DMS 273 (cell line): ENCODE results near the gene FLYWCH1.

ENCODE experiments used
- DNase-seq: peaks from one replicate; lab custom pipeline; 2025; ENCODE audit not compliant: unreplicated experiment; lab: John Stamatoyannopoulos, UW

Gene FLYWCH1

DNA sequence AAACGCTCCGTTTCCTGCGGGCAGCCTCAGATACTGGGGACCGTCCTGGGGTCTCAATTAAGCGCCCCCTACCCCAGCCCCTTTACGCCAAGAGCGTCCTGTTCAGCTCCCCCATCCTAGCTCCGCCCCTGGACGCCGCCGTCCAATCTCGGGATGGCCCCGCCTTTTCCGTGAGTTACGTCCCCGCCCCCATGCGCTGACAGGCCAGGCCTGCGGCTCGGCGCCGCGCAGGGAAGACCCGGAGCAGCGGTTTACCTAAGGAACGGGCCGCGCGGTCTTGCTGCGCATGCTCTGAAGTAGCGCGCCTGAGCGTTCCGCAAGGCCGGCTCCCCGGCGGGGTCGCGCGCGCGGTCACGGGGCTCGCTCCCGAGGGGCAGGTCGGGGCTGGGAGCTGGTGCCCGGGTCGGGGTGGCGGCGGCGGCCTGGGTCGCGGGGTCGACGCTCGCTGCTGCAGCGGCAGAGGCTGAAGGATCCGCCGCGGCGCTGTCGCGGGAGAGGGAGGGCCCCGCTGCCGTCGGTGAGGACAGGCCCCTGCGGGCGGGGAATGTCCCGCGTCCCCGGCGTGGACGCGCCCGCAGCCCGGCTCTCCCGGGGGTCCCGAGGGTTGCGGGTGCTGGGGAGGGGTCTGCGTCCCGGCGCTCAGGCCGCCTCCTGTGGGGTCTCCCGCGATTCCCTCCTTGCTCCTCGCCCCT, at the start of gene FLYWCH1:
Gene FLYWCH1, plus strand, starts transcription at position 294 of the 692 bp plus-strand sequence. CDS start 17,755 bp downstream, outside the sequence.
- peak; percentile 100 for DNase-seq

DNA sequence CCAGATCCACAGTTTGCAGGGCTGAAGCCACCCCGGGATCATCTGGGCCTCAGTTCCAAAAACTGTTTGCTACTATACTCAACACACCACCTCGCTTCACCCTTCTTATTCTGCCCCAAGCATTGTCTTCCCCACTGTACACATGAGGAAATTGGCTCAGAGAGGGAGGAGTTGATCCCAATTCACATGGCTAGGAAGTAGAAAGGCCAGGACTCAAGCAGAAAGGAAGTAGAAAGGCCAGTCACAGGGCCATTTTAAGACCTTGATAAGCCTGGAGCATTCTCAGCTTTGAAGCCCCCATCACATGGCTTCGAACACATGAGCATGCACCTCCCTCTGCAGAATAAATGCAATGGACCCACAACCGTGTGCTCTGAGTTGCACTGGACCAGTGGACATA, 46.1 kb upstream of the FLYWCH1 start:
- DNase-seq, result no peak

DNA sequence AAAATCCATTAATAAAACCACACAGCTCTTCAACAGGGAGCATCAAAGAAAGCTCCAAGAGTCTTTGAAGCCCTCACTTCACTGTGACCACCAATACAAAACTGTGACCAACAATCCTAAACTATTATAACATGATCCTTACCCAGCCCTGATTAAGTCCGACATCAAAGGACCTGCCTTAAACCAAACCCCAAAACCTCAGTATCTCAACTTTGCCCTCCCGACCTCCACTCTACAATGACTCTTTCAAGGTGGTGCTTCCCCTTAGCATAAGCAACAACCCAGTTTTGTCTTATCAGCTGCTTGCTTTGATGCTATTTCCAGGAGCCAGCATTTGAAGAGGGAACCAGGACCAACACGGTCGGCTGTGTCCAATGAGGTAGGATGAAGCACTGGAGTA, 45.3 kb upstream of the FLYWCH1 start:
- DNase-seq, result no peak

GRCh38 chr16:2867661-2867986, 44.1 kb upstream of the FLYWCH1 start:
- no peak for DNase-seq

- peak; percentile 96 for DNase-seq
Observed at GRCh38 chr16:2867987-2868789, 43.5 kb upstream of the FLYWCH1 start.

DNA sequence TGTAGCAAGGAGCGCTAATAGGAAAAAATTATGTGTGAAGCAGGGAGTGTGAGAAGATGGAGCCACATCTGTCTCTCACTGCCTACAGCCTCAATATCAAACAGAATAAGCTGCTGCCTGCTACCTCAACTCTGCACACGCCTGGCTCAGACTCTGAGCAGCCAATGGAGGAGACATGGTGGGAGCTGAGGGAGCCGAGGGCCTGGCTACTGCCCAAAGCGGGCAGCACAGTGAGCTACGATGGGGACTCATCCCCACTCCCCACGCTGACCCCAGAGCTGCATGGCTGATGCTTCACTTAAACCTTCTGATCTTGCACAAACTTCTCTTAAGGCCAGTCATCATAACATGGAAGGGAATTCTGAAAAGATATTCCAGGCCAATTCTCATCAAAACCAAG, 39.8 kb upstream of the FLYWCH1 start:
- DNase-seq, result no peak

GRCh38 chr16:2874032-2874911, 37.5 kb upstream of the FLYWCH1 start:
- peak; percentile 84 for DNase-seq

DNA sequence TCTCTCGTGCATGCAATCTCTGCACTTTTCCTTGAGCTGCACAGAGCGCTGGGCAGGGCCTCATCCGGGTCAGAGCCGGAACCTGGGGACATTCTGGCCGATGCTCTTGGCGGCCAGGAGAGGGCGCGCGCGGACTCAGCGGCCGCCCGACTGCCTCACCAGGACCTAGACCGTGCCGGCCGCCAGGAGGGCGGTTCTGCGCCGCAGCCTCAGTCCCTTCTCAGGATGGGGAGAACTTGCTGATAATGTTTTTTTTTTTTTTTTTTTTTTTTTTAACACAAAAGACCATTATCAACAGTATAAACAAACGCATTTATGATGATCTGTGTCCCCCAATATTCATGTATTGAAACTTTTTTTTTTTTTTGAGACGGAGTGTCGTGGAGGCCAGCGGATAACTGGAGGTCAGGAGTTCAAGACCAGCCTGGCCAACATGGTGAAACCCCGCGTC, 36.8 kb upstream of the FLYWCH1 start:
- DNase-seq, result peak; percentile 92

DNA sequence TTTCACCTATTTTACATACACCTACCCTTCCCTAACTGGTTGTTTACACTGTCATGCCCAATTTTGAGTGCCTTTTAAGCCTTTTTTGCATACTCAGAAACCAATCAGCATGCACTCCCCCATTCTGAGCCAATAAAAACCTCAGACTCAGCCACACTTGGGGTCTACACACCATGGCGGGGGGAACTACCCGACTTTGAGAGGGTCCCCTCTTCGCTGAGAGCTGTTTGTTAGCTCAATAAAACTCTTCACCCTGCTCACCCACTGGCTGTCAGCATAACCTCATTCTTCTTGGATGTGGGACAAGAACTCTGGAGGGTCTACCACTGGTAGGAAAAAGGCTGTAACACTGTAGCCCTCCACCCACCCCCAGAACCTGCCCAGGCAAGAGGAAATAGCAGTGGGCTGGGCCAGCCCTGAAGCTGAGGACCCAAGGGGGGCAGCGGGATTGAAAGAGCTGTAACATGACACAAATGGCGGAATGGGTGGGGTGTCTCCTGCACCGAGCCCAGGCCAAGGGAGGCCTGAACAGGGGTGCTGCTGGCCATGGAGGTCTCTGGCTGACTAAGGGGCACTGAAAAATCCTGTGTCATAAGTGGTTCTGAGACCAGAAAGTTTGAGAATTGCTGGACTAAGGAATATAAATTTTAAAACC, 31.8 kb upstream of the FLYWCH1 start:
- no peak for DNase-seq

DNA sequence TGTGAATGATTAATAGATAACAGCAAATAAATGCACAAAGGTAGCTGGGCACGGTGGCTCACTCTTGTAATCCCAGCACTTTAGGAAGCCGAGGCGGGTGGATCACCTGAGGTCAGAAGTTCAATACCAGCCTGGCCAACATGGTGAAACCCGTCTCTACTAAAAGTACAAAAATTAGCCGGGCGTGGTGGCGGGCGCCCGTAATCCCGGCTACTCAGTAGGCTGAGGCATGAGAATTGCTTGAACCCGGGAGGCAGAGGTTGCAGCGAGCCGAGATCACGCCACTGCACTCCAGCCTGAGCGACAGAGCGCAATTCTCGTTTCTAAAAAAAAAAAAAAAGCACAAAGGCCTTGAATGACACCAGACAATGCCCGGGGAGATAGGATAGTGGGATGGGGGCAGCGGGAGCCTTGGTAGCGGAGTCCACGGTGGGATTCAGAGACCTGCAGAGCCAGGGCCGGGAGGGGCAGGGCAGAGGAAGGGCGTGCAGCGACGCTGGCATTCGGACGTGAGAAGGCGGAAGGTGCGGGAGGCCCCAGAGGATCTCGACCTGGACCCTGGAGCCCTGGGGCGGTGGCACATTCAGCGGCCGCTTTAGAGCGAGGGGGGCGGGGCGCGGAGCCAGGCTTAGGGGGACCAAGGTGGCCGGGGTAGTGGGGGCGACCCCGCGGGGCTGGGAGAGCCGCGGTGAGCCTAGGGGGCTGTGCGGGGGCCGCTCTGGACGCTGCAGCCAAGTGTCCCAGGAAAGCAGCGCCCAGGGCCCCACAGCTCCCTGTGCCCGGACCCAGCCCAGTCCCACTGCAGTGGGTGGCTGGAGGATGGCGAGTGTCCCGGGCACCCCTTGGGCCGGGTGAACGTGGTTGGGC, 29.7 kb upstream of the FLYWCH1 start:
- peak; percentile 73 for DNase-seq

DNA sequence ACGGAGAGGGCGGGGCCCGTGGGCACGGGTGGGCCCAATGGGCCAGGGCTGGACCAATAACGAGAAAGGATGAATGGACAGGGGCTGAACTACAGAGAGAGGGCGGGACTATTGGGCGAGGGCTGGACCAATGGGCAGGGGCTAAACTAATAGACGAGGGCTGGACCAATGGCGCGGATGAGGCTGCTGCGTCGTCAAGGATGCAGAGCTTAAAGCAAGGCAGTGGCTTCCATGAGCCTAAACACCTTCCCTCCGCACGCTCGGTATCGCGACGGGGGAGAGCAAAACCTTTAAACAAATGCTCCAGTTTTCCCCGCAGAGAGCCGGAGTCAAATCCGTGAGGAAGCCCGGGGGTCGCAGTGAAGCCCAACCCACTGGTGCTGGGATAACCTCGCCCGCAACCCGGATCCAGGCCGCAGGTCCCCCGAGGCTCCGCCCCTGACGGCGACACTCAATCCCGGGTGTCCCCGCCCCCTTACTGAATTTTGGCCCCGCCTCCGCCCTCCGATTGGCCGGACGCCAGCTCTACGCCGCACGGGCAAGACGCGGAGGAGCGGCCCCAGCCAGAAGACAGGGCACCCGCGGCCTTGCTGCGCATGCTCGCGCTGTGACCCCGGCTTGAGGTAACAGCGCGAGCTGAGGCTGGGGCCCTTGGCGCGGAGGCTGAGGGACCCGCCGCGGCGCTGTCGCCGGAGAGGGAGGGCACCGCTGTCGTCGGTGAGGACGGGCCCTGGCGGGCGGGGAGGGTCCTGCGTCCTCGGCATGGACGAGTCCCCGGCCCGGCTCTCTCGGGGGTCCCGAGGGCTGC, 28.9 kb upstream of the FLYWCH1 start, which contains the start of gene FLYWCH2:
Gene FLYWCH2, plus strand, starts transcription at position 566 of the 808 bp plus-strand sequence. CDS start 13,235 bp downstream, outside the sequence.
- DNase-seq, result peak; percentile 99

GRCh38 chr16:2883458-2883908, 28.2 kb upstream of the FLYWCH1 start:
- DNase-seq, result peak; percentile 61

DNA sequence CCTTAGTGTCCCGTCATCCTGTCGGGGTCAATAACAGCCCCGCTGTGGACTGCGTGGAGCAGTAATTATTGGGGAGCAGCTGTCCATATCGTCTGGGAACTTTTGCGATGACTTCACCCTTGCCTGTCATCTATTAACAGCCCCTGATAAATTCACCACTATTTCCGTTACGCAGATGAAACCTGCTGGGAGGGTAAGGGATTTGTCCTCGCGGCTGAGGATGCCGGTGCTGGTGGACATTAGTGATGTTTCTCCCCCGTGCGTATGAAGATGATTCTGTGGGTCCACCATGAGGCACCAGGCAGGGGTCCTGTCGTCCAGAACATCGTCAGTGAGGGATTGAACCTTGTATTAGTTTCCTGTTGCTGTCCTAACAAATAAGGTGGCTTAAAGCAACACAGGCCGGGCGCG, 27.7 kb upstream of the FLYWCH1 start:
- DNase-seq, result peak; percentile 61

GRCh38 chr16:2894231-2894630, 17.5 kb upstream of the FLYWCH1 start:
- DNase-seq, result no peak

- peak; percentile 28 for DNase-seq
Observed at GRCh38 chr16:2895813-2896212, 15.9 kb upstream of the FLYWCH1 start.

DNA sequence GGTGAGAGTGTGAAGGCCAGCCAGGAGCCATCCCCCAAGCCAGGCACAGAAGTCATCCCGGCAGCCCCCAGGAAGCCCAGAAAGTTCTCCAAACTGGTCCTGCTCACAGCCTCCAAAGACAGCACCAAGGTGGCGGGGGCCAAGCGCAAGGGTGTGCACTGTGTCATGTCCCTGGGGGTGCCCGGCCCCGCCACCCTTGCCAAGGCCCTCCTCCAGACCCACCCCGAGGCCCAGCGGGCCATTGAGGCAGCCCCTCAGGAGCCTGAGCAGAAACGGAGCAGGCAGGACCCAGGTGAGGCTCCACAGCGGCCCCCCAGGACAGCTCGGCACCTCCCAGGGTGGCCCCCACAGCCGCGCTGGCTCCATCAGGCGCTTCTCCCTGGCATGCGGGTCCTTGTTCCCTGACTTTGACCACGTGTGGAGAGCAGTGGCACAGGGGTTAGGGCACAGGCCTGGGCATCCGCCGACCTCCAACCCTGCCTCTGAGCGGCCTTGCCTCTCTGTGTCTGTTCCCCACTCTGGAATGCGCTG, 15.2 kb upstream of the FLYWCH1 start:
- no peak for DNase-seq

GRCh38 chr16:2897110-2897509, 14.6 kb upstream of the FLYWCH1 start:
- no peak for DNase-seq

GRCh38 chr16:2898831-2899563, 12.7 kb upstream of the FLYWCH1 start:
- DNase-seq, result no peak
